Lower leg skin (tissue), 4 donors: ENCODE data around the gene YIF1B. TPM values are rescaled to one million over a fixed set of nuclear protein-coding genes. Genes with fewer than 3 reads are reported as not detected.
A peak's percentile ranks its signal among the peaks of the same experiment; 100 is the strongest.

Experiments
- DNase-seq, 2 donors: peaks; one replicate each; pipeline ENCODE4 v3.0.0-alpha.2; 2019; ENCODE audit warnings: low spot score in 2 of 2
- H3K4me3 ChIP-seq: fragments of 200-600 bp; sonication (generic); 2 replicates; pipeline ENCODE4 v1.5.1; 2017; ENCODE audit warnings: mild to moderate bottlenecking, low read depth; ENCODE audit not compliant: poor library complexity, severe bottlenecking
- POLR2A ChIP-seq, 2 donors: fragments of 450-650 bp; IDR thresholded peaks; one replicate each; pipeline ENCODE4 v1.6.1; 2016 to 2017; ENCODE audit warnings: antibody characterized with exemption in 2 of 2, mild to moderate bottlenecking in 1 of 2, moderate library complexity in 1 of 2
- WGBS, 2 donors: methylation state at CpG; one replicate each; pipeline ENCODE4 v1.1.5; 2018; 5-methylcytosine and 5-hydroxymethylcytosine counted together
- intact Hi-C: fragments of 100-400 bp; cut with DNase I; formaldehyde crosslinking; loops from one replicate; pipeline ENCODE4 v1.15.0; 2023; ENCODE audit warnings: low total_unique reads
- total RNA-seq, 4 donors: library from RNA; depleted of rRNA; stranded (reverse); fragments of >200 nt; gene quantifications; one replicate each; pipeline ENCODE4 v1.1.0, GENCODE V29; 2016
- TF ChIP-seq, protein P1 (sequence below), 3 donors: fragments of 450-650 bp; IDR thresholded peaks; one replicate each; pipeline ENCODE4 v1.5.1; 2016; ENCODE audit warnings: antibody characterized with exemption in 3 of 3, mild to moderate bottlenecking in 3 of 3, moderate library complexity in 2 of 3

Gene YIF1B
- total RNA-seq, 4 donors from 2014 or later: 14.1 to 38.5 (median 25.5) TPM

DNA sequence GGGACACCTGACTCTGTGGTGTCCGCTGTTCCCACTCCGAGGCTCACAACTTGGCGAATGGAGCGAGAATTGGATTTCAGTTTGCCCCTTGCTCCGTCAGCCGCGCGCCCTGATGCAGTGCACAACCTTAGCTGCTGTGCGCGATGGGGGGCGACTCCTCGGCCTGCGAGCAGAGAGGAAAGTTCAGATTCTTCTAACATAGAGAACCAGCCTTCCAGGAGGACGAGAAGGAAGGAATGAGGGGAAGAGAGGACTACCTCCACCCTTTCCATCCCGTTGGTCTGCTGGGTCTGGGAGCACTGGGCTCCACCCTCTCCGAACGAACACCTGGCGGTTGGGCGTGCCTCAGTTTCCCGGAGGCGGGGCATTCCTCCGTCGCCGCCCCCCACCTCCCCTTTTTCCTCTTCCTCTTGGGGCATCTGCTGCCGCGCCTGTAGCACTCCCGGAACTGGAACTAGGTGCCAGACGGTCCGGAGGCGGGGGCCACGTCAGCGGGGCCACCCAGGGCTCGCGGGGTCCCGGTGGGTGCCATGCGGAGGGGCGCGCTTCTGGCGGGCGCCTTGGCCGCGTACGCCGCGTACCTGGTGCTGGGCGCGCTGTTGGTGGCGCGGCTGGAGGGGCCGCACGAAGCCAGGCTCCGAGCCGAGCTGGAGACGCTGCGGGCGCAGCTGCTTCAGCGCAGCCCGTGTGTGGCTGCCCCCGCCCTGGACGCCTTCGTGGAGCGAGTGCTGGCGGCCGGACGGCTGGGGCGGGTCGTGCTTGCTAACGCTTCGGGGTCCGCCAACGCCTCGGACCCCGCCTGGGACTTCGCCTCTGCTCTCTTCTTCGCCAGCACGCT, 3.9 kb upstream of the YIF1B start, which contains the start of gene KCNK6:
Gene KCNK6, plus strand, starts transcription at position 425 of the 838 bp plus-strand sequence. Its CDS starts 106 bp downstream, at position 531.
- H3K4me3 ChIP-seq: peak within 1 kb of the TSS; percentile 53
- WGBS, 2 donors: 0 to 2% methylated on average over 21 to 69 of the region's 76 CpGs
- TF ChIP-seq, protein P1, sequence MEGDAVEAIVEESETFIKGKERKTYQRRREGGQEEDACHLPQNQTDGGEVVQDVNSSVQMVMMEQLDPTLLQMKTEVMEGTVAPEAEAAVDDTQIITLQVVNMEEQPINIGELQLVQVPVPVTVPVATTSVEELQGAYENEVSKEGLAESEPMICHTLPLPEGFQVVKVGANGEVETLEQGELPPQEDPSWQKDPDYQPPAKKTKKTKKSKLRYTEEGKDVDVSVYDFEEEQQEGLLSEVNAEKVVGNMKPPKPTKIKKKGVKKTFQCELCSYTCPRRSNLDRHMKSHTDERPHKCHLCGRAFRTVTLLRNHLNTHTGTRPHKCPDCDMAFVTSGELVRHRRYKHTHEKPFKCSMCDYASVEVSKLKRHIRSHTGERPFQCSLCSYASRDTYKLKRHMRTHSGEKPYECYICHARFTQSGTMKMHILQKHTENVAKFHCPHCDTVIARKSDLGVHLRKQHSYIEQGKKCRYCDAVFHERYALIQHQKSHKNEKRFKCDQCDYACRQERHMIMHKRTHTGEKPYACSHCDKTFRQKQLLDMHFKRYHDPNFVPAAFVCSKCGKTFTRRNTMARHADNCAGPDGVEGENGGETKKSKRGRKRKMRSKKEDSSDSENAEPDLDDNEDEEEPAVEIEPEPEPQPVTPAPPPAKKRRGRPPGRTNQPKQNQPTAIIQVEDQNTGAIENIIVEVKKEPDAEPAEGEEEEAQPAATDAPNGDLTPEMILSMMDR (IDR thresholded peaks at IDR 0.05): no peak
- TF ChIP-seq POLR2A (IDR thresholded peaks at IDR 0.05): no peak
- peak in 1 of 2 donors; percentile 92 for DNase-seq
- intact Hi-C loops: no loop called here

DNA sequence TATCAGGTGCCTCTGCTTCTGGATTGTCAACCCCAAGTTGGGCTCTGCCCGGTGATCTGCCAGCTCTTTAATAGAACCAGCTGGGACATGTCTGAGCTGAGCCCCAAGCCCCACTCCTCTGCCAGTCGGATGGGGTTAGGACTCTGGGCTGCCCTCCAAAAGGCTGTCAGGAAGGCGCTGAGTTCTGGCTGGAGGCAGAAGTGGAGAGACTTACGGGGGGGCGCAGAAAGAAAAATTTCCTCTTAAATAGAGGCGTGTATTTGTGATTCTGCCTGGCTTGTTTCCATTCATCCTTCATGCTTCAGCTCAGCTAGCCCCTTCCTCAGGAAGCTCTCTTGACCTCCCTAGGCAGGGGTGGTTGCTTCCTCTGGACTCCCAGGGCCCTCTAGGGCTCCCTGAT, 2.9 kb upstream of the YIF1B start:
- no peak for DNase-seq
- 28 to 40% methylated on average over 6 of the region's 6 CpGs for WGBS, 2 donors
- TF ChIP-seq POLR2A (IDR thresholded peaks at IDR 0.05): no peak
- TF ChIP-seq, protein P1 (IDR thresholded peaks at IDR 0.05): no peak
- H3K4me3 ChIP-seq: no peak overlapping the region
- intact Hi-C loops: no loop called here

DNA sequence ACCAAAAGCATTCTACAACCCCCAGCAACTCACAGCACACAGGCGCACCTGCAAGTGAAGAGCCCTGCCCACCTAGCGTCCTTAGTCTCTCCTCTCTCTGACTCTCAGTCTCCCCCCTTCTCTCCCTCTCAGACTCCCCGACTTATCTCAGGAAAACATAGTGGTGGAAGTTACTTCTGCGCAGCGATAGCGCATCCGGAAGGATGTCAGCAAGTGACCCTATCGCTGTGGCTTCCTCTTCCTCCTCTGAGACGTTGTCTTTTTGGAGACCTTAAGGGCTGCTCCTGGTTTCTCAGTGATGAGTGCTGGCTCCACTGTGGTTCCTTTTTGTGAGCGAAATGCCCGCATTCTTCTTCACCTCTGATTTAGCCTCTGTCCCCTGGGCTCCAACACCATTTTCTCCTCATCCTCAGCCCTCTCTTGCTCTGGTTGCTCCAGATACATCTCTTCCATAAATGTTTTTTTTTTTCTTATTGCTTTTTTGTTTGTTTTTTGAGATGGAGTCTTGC, 1.4 kb upstream of the YIF1B start:
- TF ChIP-seq POLR2A (IDR thresholded peaks at IDR 0.05): no peak
- TF ChIP-seq, protein P1 (IDR thresholded peaks at IDR 0.05): no peak
- no peak for DNase-seq
- no peak overlapping the region for H3K4me3 ChIP-seq
- WGBS, 2 donors: 70 to 74% methylated on average over 11 of the region's 11 CpGs
- intact Hi-C loops: no loop called here

DNA sequence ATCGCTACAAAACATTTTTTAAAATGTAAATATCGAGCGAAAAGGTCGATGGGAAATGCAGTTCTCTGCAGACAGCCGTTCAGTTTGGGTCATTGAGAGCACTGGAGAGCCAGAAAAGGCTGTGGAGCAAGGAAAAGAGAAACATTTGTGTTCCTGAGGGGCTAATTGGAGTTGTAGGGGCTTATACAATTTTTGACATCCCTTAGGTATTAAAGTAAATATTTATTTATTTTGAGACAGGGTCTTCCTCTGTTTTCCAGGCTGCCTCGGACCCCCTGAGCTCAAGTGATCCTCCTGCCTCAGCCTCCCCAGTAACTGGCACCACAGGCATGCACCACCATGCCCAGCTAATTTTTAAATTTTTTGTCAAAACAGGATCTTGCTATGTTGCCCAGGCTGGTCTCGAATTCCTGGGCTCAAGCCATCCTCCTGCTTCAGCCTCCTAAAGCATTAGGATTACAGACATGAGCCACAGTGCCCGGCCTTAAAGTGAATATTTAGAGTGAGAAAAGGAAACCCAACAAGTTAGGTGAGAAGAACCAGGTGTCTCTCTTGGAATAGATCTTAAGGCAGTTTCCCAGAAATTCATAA, 825 bp upstream of the YIF1B start:
- DNase-seq: no peak
- TF ChIP-seq, protein P1 (IDR thresholded peaks at IDR 0.05): no peak
- no peak for TF ChIP-seq POLR2A (IDR thresholded peaks at IDR 0.05)
- H3K4me3 ChIP-seq: no peak overlapping the region
- intact Hi-C loops: no loop called here
- WGBS, 2 donors: 31% methylated on average over 8 of the region's 8 CpGs

DNA sequence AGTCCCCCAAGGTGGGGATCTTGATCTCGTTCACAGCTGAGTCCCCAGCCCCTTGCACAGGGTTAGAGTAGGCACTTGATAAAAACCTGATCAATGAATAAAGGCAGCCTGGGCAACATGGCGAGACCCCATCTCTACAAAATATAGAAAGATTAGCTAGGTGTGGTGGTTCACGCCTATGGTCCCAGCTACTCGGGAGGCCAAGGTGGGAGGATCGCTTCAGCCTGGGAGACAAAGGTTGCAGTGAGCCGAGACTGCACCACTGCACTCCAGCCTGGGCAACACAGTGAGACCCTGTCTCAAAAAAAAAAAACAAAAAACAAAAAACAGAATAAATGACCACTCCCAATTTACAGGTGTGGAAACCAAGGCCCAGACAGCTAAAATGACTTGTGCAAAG, 4.8 kb downstream of the YIF1B start:
- 98 to 99% methylated on average over 6 of the region's 6 CpGs for WGBS, 2 donors
- TF ChIP-seq POLR2A (IDR thresholded peaks at IDR 0.05): no peak
- TF ChIP-seq, protein P1 (IDR thresholded peaks at IDR 0.05): no peak
- intact Hi-C loops: no loop called here
- no peak for DNase-seq
- no peak overlapping the region for H3K4me3 ChIP-seq
